H1 (cell line): Measurements from ENCODE around the gene MIS18A. TPM values are rescaled to one million over a fixed set of nuclear protein-coding genes. Genes with fewer than 3 reads are reported as not detected.

Source experiments
- CTCF ChIA-PET: fragments of 300-600 bp; sonication (Branson Sonifier 250); formaldehyde crosslinking; loops from one replicate; lab custom pipeline; 2021; ENCODE audit not compliant: partially characterized antibody; lab: Charles Lee
- POLR2A ChIA-PET: fragments of 300-600 bp; sonication (Branson Sonifier 250); formaldehyde crosslinking; loops from one replicate; lab custom pipeline; 2021; ENCODE audit warnings: inconsistent platforms; ENCODE audit not compliant: partially characterized antibody; lab: Charles Lee
- DNase-seq, 2 experiments: peaks; one replicate each; pipeline versions ENCODE4 v3.0.0 to v3.0.0-alpha.2; 2010 to 2022; ENCODE audit warnings: low spot score in 2 of 2, low read depth in 1 of 2, mixed read lengths in 1 of 2
- FAIRE-seq: peaks from 2 replicates; lab custom pipeline; 2011; peaks lifted over from hg19 to GRCh38; lab: Jason Lieb, UNC
- H2AFZ ChIP-seq: 2 replicates; pipeline ENCODE4 v1.8.1; 2012; ENCODE audit warnings: low read length, inconsistent platforms
- H2AK5ac ChIP-seq: 2 replicates; pipeline ENCODE4 v1.6.1; 2013; ENCODE audit warnings: low read depth, low read length
- H2BK120ac ChIP-seq: replicated peaks from 2 replicates; pipeline ENCODE3; 2013; ENCODE audit warnings: low read depth, low read length, inconsistent platforms
- H2BK12ac ChIP-seq: 2 replicates; pipeline ENCODE4 v1.6.1; 2013; ENCODE audit warnings: low read depth, low read length
- H2BK15ac ChIP-seq: 2 replicates; pipeline ENCODE4 v1.6.1; 2013; ENCODE audit warnings: low read length
- H2BK20ac ChIP-seq: 2 replicates; pipeline ENCODE4 v1.6.1; 2013; ENCODE audit warnings: low read length
- H2BK5ac ChIP-seq: 2 replicates; pipeline ENCODE4 v1.6.1; 2013; ENCODE audit warnings: low read depth, low read length
- H3K14ac ChIP-seq: 2 replicates; pipeline ENCODE4 v1.6.1; 2013; ENCODE audit warnings: inconsistent platforms; ENCODE audit not compliant: insufficient read length
- H3K18ac ChIP-seq: 2 replicates; pipeline ENCODE4 v1.6.1; 2013; ENCODE audit warnings: low read length; ENCODE audit errors: extremely low read depth
- H3K23ac ChIP-seq: 2 replicates; pipeline ENCODE4 v1.6.1; 2013; ENCODE audit warnings: inconsistent platforms; ENCODE audit not compliant: insufficient read length
- H3K23me2 ChIP-seq: 2 replicates; pipeline ENCODE4 v1.6.1; 2013; ENCODE audit warnings: low read depth, low read length
- H3K27ac ChIP-seq: 2 replicates; pipeline ENCODE4 v1.6.1; 2011; ENCODE audit warnings: low read depth, low read length, inconsistent platforms
- H3K27me3 ChIP-seq, 4 experiments: replicated peaks in 1 of 4; 1 replicate in 1 of 4; 2 replicates in 3 of 4; pipeline versions ENCODE4 v1.6.1 to v1.8.1; 2011 to 2013; ENCODE audit warnings: low read length in 3 of 4, mild to moderate bottlenecking in 3 of 4, inconsistent platforms in 2 of 4, mixed read lengths in 2 of 4, moderate library complexity in 1 of 4; ENCODE audit not compliant: control insufficient read depth in 3 of 4, insufficient read depth in 3 of 4; ENCODE audit errors: extremely low read depth in 1 of 4
- H3K36me3 ChIP-seq, 4 experiments: 2 replicates each; pipeline versions ENCODE4 v1.6.1 to v1.8.1; 2011 to 2013; ENCODE audit warnings: mild to moderate bottlenecking in 4 of 4, low read length in 3 of 4, moderate library complexity in 2 of 4, control low read depth in 1 of 4, inconsistent platforms in 1 of 4; ENCODE audit not compliant: insufficient read depth in 4 of 4, control insufficient read depth in 2 of 4
- H3K4ac ChIP-seq: replicated peaks from 2 replicates; pipeline ENCODE3; 2013; ENCODE audit warnings: low read length, low read depth, mixed read lengths, inconsistent platforms; ENCODE audit not compliant: insufficient read length
- H3K4me1 ChIP-seq, 4 experiments: replicated peaks in 1 of 4; 1 replicate in 1 of 4; 2 replicates in 3 of 4; pipeline versions ENCODE4 v1.6.1 to v1.8.1; 2011 to 2013; ENCODE audit warnings: low read length in 3 of 4, inconsistent platforms in 2 of 4, mixed read lengths in 1 of 4; ENCODE audit not compliant: insufficient read depth in 4 of 4, control insufficient read depth in 3 of 4
- H3K4me2 ChIP-seq, 2 experiments: 2 replicates each; pipeline versions ENCODE4 v1.6.1 to v1.8.1; 2011 to 2013; ENCODE audit warnings: low read depth in 2 of 2, low read length in 2 of 2, control low read depth in 1 of 2, inconsistent platforms in 1 of 2, mild to moderate bottlenecking in 1 of 2; ENCODE audit not compliant: insufficient read depth in 1 of 2
- H3K4me3 ChIP-seq, 4 experiments: fragments of 200-600, 300-600 bp in 1 of 4; sonication (generic), shearing (Covaris generic), sonication (Bioruptor Twin) in 1 of 4; 2 replicates each; pipeline versions ENCODE4 v1.5.1 to v1.8.1; 2011 to 2016; ENCODE audit warnings: low read length in 4 of 4, low read depth in 3 of 4, control low read depth in 2 of 4, inconsistent platforms in 2 of 4, mild to moderate bottlenecking in 2 of 4, mixed read lengths in 1 of 4, moderate library complexity in 1 of 4; ENCODE audit not compliant: insufficient read depth in 2 of 4; ENCODE audit errors: extremely low read depth in 1 of 4
- H3K56ac ChIP-seq: replicated peaks from 2 replicates; pipeline ENCODE3; 2013; ENCODE audit warnings: low read depth, mild to moderate bottlenecking, mixed read lengths, low read length, inconsistent platforms; ENCODE audit not compliant: insufficient read length
- H3K79me1 ChIP-seq: 2 replicates; pipeline ENCODE4 v1.6.1; 2013; ENCODE audit warnings: low read depth, low read length, control low read depth
- H3K79me2 ChIP-seq, 2 experiments: 2 replicates each; pipeline versions ENCODE4 v1.6.1 to v1.8.1; 2012 to 2013; ENCODE audit warnings: low read length in 2 of 2, mild to moderate bottlenecking in 2 of 2, inconsistent platforms in 1 of 2; ENCODE audit not compliant: insufficient read depth in 2 of 2, control insufficient read depth in 1 of 2
- H3K9ac ChIP-seq, 4 experiments: replicated peaks in 1 of 4; 1 replicate in 1 of 4; 2 replicates in 3 of 4; pipeline versions ENCODE4 v1.6.1 to v1.8.1; 2011 to 2013; ENCODE audit warnings: low read depth in 3 of 4, low read length in 3 of 4, control low read depth in 2 of 4, mild to moderate bottlenecking in 2 of 4, moderate library complexity in 2 of 4, inconsistent platforms in 1 of 4; ENCODE audit errors: extremely low read depth in 1 of 4
- H3K9me3 ChIP-seq, 2 experiments: 2 replicates each; pipeline versions ENCODE4 v1.6.1 to v1.8.1; 2012 to 2013; ENCODE audit warnings: mild to moderate bottlenecking in 2 of 2, moderate library complexity in 2 of 2, control low read depth in 1 of 2, inconsistent platforms in 1 of 2, low read depth in 1 of 2, low read length in 1 of 2, mixed read lengths in 1 of 2; ENCODE audit not compliant: insufficient read depth in 2 of 2
- H4K20me1 ChIP-seq, 2 experiments: replicated peaks in 1 of 2; 2 replicates each; pipeline versions ENCODE3 to v1.8.1; 2011 to 2013; ENCODE audit warnings: inconsistent platforms in 2 of 2, low read length in 2 of 2, mild to moderate bottlenecking in 1 of 2; ENCODE audit not compliant: insufficient read depth in 2 of 2, control insufficient read depth in 1 of 2
- H4K5ac ChIP-seq: 2 replicates; pipeline ENCODE4 v1.6.1; 2013; ENCODE audit warnings: low read length, low read depth, mixed read lengths, inconsistent platforms; ENCODE audit not compliant: insufficient read length
- H4K8ac ChIP-seq: 2 replicates; pipeline ENCODE4 v1.8.0; 2013; ENCODE audit warnings: mild to moderate bottlenecking, moderate library complexity, low read length, inconsistent platforms; ENCODE audit not compliant: insufficient read depth; ENCODE audit errors: extremely low read depth
- H4K91ac ChIP-seq: replicated peaks from 2 replicates; pipeline ENCODE3; 2013; ENCODE audit warnings: low read length, mixed read lengths, inconsistent platforms; ENCODE audit not compliant: insufficient read length
- CEBPB ChIP-seq: IDR thresholded peaks from 2 replicates; pipeline ENCODE4 v1.6.1; 2012; ENCODE audit warnings: low read depth, low read length
- CHD2 ChIP-seq: IDR thresholded peaks from 2 replicates; pipeline ENCODE4 v1.6.1; 2012; ENCODE audit warnings: low read length, improper control_type of control experiment
- FOSL1 ChIP-seq: IDR thresholded peaks from 2 replicates; pipeline ENCODE4 v1.6.1; 2011; ENCODE audit warnings: mild to moderate bottlenecking, low read depth, low read length, moderate library complexity; ENCODE audit not compliant: insufficient read depth
- KDM5A ChIP-seq: fragments of 200-600 bp; IDR thresholded peaks from 2 replicates; pipeline ENCODE4 v1.7.1; 2012; ENCODE audit warnings: mild to moderate bottlenecking, low read length, inconsistent platforms, mixed read lengths
- MAX ChIP-seq: IDR thresholded peaks from 2 replicates; pipeline ENCODE4 v1.6.1; 2012; ENCODE audit warnings: inconsistent platforms
- RBBP5 ChIP-seq: IDR thresholded peaks from 2 replicates; pipeline ENCODE4 v1.7.1; 2012; ENCODE audit warnings: low read depth, mild to moderate bottlenecking, inconsistent platforms, low read length, moderate library complexity, borderline replicate concordance
- TBP ChIP-seq: IDR thresholded peaks from 2 replicates; pipeline ENCODE4 v1.6.1; 2011; ENCODE audit warnings: low read depth, low read length, improper control_type of control experiment
- TCF12 ChIP-seq: IDR thresholded peaks from 2 replicates; pipeline ENCODE4 v1.6.1; 2011; ENCODE audit warnings: low read depth, mild to moderate bottlenecking, low read length
- WGBS, 2 experiments: shearing (Covaris generic) in 1 of 2; methylation state at CpG; one replicate each; pipeline versions ENCODE4 v1.1.6 to v1.1.7; 2013 to 2015; ENCODE audit warnings: low lambda C conversion rate in 2 of 2, mixed read lengths in 2 of 2, inconsistent platforms in 1 of 2, low coverage in 1 of 2, missing lambda C conversion rate in 1 of 2; ENCODE audit not compliant: insufficient replicate concordance in 2 of 2, insufficient coverage in 1 of 2, insufficient read length in 1 of 2; ENCODE audit errors: extremely low coverage in 1 of 2, missing lambda C conversion rate in 1 of 2; 5-methylcytosine and 5-hydroxymethylcytosine counted together
- polyA plus RNA-seq, 7 experiments: library from polyadenylated mRNA; depleted of rRNA in 3 of 7; stranded (reverse) in 5 of 7; unstranded in 2 of 7; fragments of >200 nt in 5 of 7; fragments of 200-250 nt in 2 of 7; gene quantifications; 1 replicate in 5 of 7; 2 replicates in 1 of 7; 4 replicates in 1 of 7; pipeline versions ENCODE4 v1.2.1 to v1.2.3, GENCODE V29; 2011 to 2013; ENCODE audit warnings: missing spikeins in 2 of 7, mixed read lengths in 2 of 7
- total RNA-seq: library from RNA; stranded (reverse); fragmentation: NEBNext Ultra II Directional; extraction: Animal tissue kit (Norgen Biotek cat#: 25700); gene quantifications from 2 replicates; pipeline ENCODE4 v1.2.1, GENCODE V29; 2021
- TF ChIP-seq, protein P1 (sequence below), 3 experiments: IDR thresholded peaks; 1 replicate in 2 of 3; 2 replicates in 1 of 3; pipeline versions ENCODE4 v1.5.1 to v1.6.1; 2011; ENCODE audit warnings: low read length in 3 of 3, mild to moderate bottlenecking in 3 of 3, inconsistent platforms in 2 of 3, low read depth in 1 of 3, moderate library complexity in 1 of 3; ENCODE audit not compliant: insufficient read depth in 1 of 3; ENCODE audit errors: control extremely low read depth in 1 of 3
- TF ChIP-seq, protein P2 (sequence below): IDR thresholded peaks from 2 replicates; pipeline ENCODE4 v1.6.1; 2012; ENCODE audit warnings: low read length, inconsistent platforms

The MIS18A gene
- total and polyA plus RNA-seq, 2 of the 8 experiments (the other 6 are each of a cell fraction or from before 2014, with no cell fraction given) = 28.9 to 53.0 TPM

GRCh38 chr21:32320726-32321125, 41.9 kb upstream of the MIS18A start:
- Histone ChIP-seq H3K4me3 (no peak overlapping the region), H3K27me3 (no peaks in the 10 kb centered on the region), H2BK120ac (no peak overlapping the region), H3K9me3 (no peaks in the 10 kb centered on the region), H2BK5ac (no peak overlapping the region), H2BK20ac (no peak overlapping the region), H2BK12ac (no peak overlapping the region), H4K91ac (no peak overlapping the region), H3K79me1 (peaks cover 3% of the 10 kb centered on the region; the same call in 1 of the 2 replicates), H4K5ac (no peak overlapping the region), H3K36me3 (peaks cover 53 to 94% (median 88%) of the 10 kb centered on the region in 4 experiments), H3K56ac (no peak overlapping the region), H3K4me2 (no peak overlapping the region), H3K79me2 (no peaks in the 10 kb centered on the region), H4K8ac (no peak overlapping the region), H3K4me1 (no peaks in the 10 kb centered on the region), H3K18ac (no peak overlapping the region), H3K14ac (no peak overlapping the region), H3K23me2 (no peaks in the 10 kb centered on the region), H3K27ac (no peak overlapping the region), H3K23ac (no peak overlapping the region), H3K9ac (no peak overlapping the region), H3K4ac (no peak overlapping the region), H2AK5ac (no peak overlapping the region), H2BK15ac (no peak overlapping the region), H2AFZ (no peak overlapping the region), H4K20me1 (peaks cover 0 to 15% of the 10 kb centered on the region in 2 experiments)
- ChIA-PET POLR2A (no interaction called here), CTCF (interaction anchor here (0.6 to 1.1 kb wide), 3 partner anchors 12 to 351 kb away, joined by 3 to 4 read pairs (median 3); no protein-coding TSS in a partner anchor)
- no peak for FAIRE-seq
- no peak for DNase-seq
- WGBS, 2 experiments = 98% methylated on average over 13 of the region's 13 CpGs; no CpG with 5 or more reads in 1 of the 2 experiments
- TF ChIP-seq, protein P1, sequence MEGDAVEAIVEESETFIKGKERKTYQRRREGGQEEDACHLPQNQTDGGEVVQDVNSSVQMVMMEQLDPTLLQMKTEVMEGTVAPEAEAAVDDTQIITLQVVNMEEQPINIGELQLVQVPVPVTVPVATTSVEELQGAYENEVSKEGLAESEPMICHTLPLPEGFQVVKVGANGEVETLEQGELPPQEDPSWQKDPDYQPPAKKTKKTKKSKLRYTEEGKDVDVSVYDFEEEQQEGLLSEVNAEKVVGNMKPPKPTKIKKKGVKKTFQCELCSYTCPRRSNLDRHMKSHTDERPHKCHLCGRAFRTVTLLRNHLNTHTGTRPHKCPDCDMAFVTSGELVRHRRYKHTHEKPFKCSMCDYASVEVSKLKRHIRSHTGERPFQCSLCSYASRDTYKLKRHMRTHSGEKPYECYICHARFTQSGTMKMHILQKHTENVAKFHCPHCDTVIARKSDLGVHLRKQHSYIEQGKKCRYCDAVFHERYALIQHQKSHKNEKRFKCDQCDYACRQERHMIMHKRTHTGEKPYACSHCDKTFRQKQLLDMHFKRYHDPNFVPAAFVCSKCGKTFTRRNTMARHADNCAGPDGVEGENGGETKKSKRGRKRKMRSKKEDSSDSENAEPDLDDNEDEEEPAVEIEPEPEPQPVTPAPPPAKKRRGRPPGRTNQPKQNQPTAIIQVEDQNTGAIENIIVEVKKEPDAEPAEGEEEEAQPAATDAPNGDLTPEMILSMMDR (IDR thresholded peaks at IDR 0.05; ENCODE audit: control extremely low read depth in 1 of 3, insufficient read depth in 1 of 3, low read depth in 1 of 3, low read length in 3 of 3) = no peak
- no peak for TF ChIP-seq RBBP5
- no peak for TF ChIP-seq TBP
- TF ChIP-seq TCF12 = no peak
- TF ChIP-seq CHD2 = no peak
- TF ChIP-seq MAX = no peak
- TF ChIP-seq KDM5A = no peak
- TF ChIP-seq FOSL1 = no peak
- TF ChIP-seq, protein P2, sequence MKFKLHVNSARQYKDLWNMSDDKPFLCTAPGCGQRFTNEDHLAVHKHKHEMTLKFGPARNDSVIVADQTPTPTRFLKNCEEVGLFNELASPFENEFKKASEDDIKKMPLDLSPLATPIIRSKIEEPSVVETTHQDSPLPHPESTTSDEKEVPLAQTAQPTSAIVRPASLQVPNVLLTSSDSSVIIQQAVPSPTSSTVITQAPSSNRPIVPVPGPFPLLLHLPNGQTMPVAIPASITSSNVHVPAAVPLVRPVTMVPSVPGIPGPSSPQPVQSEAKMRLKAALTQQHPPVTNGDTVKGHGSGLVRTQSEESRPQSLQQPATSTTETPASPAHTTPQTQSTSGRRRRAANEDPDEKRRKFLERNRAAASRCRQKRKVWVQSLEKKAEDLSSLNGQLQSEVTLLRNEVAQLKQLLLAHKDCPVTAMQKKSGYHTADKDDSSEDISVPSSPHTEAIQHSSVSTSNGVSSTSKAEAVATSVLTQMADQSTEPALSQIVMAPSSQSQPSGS = no peak
- no peak for TF ChIP-seq CEBPB
